MM.1S (cell line): Measurements from ENCODE around the gene ALDH1A2.

Source experiments
- DNase-seq: peaks from one replicate; pipeline ENCODE4 v3.0.0-alpha.2; 2015
- H2AFZ ChIP-seq: fragments of 300-600 bp; sonication (generic); 2 replicates; pipeline ENCODE4 v1.6.0; 2016; ENCODE audit warnings: antibody characterized with exemption, low read length
- H3F3A ChIP-seq: fragments of 300-600 bp; sonication (generic); 2 replicates; pipeline ENCODE4 v1.6.1; 2016; ENCODE audit warnings: mild to moderate bottlenecking, antibody characterized with exemption, low read length, moderate library complexity, mixed read lengths; ENCODE audit not compliant: insufficient read depth
- H3K27ac ChIP-seq: fragments of 300-600 bp; sonication (generic); 2 replicates; pipeline ENCODE4 v1.5.1; 2016; ENCODE audit warnings: mild to moderate bottlenecking, low read length
- H3K27me3 ChIP-seq: fragments of 300-600 bp; sonication (generic); replicated peaks from 2 replicates; pipeline ENCODE4 v1.6.0; 2016; ENCODE audit warnings: low read length; ENCODE audit not compliant: insufficient read depth
- H3K36me3 ChIP-seq: fragments of 300-600 bp; sonication (generic); replicated peaks from 2 replicates; pipeline ENCODE4 v1.6.1; 2016; ENCODE audit warnings: mild to moderate bottlenecking, low read length, mixed read lengths; ENCODE audit not compliant: insufficient read depth
- H3K4me1 ChIP-seq: fragments of 300-600 bp; sonication (generic); 2 replicates; pipeline ENCODE4 v1.6.1; 2016; ENCODE audit warnings: low read length, mixed read lengths
- H3K4me2 ChIP-seq: fragments of 300-600 bp; sonication (generic); 2 replicates; pipeline ENCODE4 v1.6.0; 2016; ENCODE audit warnings: low read depth, low read length
- H3K4me3 ChIP-seq: fragments of 300-600 bp; sonication (generic); 2 replicates; pipeline ENCODE4 v1.5.1; 2016; ENCODE audit warnings: low read length, mixed read lengths
- H3K79me2 ChIP-seq: fragments of 300-600 bp; sonication (generic); 2 replicates; pipeline ENCODE4 v1.6.1; 2016; ENCODE audit warnings: mixed run types, low read length, mixed read lengths
- H3K9ac ChIP-seq: fragments of 300-600 bp; sonication (generic); 2 replicates; pipeline ENCODE4 v1.6.1; 2016; ENCODE audit warnings: low read length, mixed read lengths
- H3K9me2 ChIP-seq: fragments of 300-600 bp; sonication (generic); replicated peaks from 2 replicates; pipeline ENCODE4 v1.6.1; 2016; ENCODE audit warnings: mild to moderate bottlenecking, low read length, mixed read lengths; ENCODE audit not compliant: insufficient read depth
- H3K9me3 ChIP-seq: fragments of 300-600 bp; sonication (generic); replicated peaks from 2 replicates; pipeline ENCODE4 v1.6.1; 2016; ENCODE audit warnings: mild to moderate bottlenecking, low read length, mixed read lengths; ENCODE audit not compliant: insufficient read depth
- H4K20me1 ChIP-seq: fragments of 300-600 bp; sonication (generic); 2 replicates; pipeline ENCODE4 v1.6.1; 2016; ENCODE audit warnings: mild to moderate bottlenecking, low read length, moderate library complexity, mixed read lengths; ENCODE audit not compliant: insufficient read depth
- EZH2 ChIP-seq: fragments of 300-600 bp; sonication (generic); optimal IDR thresholded peaks from 2 replicates; pipeline ENCODE3; 2017; ENCODE audit warnings: low read depth, mild to moderate bottlenecking, antibody characterized with exemption, low read length, mixed read lengths
- EZH2phosphoT487 ChIP-seq: fragments of 300-600 bp; sonication (generic); IDR thresholded peaks from 2 replicates; pipeline ENCODE4 v1.6.1; 2018; ENCODE audit warnings: antibody characterized with exemption, low read length
- TF ChIP-seq, protein P1 (sequence below): fragments of 300-600 bp; sonication (generic); IDR thresholded peaks from 2 replicates; pipeline ENCODE4 v1.5.1; 2016; ENCODE audit warnings: antibody characterized with exemption, low read length, mixed read lengths

Gene ALDH1A2

DNA sequence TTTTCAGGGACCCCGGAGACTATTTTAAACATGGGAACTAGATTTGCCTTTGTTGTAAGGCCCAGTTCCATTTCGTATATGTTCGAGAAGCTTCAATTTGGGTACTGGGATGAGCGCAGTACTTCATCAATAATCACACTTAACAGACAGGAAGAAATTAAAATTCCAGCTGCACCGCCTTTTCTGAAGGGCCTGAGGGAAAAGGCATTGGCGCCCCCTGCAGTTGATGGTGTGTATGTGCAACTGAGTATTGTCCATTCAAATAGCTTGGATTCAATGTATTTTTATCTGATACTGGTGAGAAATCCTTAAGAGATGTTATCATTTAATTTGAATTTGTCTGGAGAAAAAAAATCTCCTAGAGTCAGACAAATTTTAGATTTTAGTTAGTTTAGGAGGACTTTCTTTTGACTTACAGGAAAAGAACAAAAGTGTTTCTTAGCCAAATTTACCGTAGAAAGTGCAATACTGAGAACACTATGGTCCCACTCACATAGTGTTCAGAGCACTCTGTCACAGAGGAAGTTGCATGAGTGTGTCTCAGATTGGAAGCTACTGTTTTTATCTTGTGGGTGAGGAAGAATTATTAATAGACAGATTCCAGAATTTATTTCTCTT, 5.4 kb upstream of the ALDH1A2 start:
- no peak overlapping the region for H2AFZ ChIP-seq
- H3K27me3 ChIP-seq: no peaks in the 10 kb centered on the region
- H4K20me1 ChIP-seq: no peaks in the 10 kb centered on the region

DNA sequence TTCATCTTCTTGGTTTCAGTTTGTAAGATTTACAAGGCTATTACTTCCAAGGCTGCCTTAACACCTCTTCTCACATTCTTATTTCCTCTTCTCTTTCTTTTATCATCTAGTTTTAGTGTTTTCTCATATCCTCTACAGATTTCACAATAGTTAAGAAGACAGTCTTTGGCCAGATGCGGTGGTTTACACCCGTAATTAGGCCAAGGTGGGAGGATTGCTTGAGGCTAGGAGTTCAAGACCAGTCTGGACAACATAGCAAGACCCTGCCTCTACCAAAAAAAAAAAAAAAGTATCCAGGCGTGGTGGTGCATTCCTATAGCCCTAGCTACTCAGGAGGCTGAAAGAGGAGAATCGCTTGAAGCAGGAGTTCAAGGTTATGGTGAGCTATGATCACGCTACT, 3.5 kb upstream of the ALDH1A2 start:
- TF ChIP-seq, protein P1, sequence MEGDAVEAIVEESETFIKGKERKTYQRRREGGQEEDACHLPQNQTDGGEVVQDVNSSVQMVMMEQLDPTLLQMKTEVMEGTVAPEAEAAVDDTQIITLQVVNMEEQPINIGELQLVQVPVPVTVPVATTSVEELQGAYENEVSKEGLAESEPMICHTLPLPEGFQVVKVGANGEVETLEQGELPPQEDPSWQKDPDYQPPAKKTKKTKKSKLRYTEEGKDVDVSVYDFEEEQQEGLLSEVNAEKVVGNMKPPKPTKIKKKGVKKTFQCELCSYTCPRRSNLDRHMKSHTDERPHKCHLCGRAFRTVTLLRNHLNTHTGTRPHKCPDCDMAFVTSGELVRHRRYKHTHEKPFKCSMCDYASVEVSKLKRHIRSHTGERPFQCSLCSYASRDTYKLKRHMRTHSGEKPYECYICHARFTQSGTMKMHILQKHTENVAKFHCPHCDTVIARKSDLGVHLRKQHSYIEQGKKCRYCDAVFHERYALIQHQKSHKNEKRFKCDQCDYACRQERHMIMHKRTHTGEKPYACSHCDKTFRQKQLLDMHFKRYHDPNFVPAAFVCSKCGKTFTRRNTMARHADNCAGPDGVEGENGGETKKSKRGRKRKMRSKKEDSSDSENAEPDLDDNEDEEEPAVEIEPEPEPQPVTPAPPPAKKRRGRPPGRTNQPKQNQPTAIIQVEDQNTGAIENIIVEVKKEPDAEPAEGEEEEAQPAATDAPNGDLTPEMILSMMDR: no peak
- no peak for TF ChIP-seq EZH2
- TF ChIP-seq EZH2phosphoT487: no peak
- Histone ChIP-seq H3K9me2 (no peaks in the 10 kb centered on the region), H3K79me2 (no peaks in the 10 kb centered on the region), H3K4me1 (no peaks in the 10 kb centered on the region), H3K9me3 (no peaks in the 10 kb centered on the region), H3K4me3 (no peak overlapping the region), H2AFZ (no peak overlapping the region), H3F3A (no peaks in the 10 kb centered on the region), H3K27me3 (no peaks in the 10 kb centered on the region), H4K20me1 (no peaks in the 10 kb centered on the region), H3K9ac (no peak overlapping the region), H3K36me3 (no peaks in the 10 kb centered on the region), H3K4me2 (no peak overlapping the region), H3K27ac (no peak overlapping the region)
- DNase-seq: no peak

More for the DNA sequence above, 5.4 kb upstream of the ALDH1A2 start:
- no peaks in the 10 kb centered on the region for H3F3A ChIP-seq
- no peak overlapping the region for H3K4me3 ChIP-seq
- 0 out of 2 replicates have a peak, but pooled peaks cover 3% of the 10 kb centered on the region for H3K4me1 ChIP-seq
- H3K9me2 ChIP-seq: no peaks in the 10 kb centered on the region
- peak; percentile 38 for DNase-seq
- no peak for TF ChIP-seq EZH2phosphoT487
- TF ChIP-seq, protein P1: peak; percentile 93
- no peak for TF ChIP-seq EZH2
- H3K9me3 ChIP-seq: no peaks in the 10 kb centered on the region
- no peak overlapping the region for H3K27ac ChIP-seq
- no peaks in the 10 kb centered on the region for H3K36me3 ChIP-seq
- H3K79me2 ChIP-seq: no peaks in the 10 kb centered on the region
- H3K9ac ChIP-seq: no peak overlapping the region
- H3K4me2 ChIP-seq: no peak overlapping the region

GRCh38 chr15:58066042-58066867, 744 bp upstream of the ALDH1A2 start:
- Histone ChIP-seq H3K4me1 (no peaks in the 10 kb centered on the region), H3K4me3 (peak overlapping the region; percentile 44), H4K20me1 (no peaks in the 10 kb centered on the region), H3K9ac (no peak overlapping the region), H3K36me3 (no peaks in the 10 kb centered on the region), H3K9me3 (no peaks in the 10 kb centered on the region), H3K9me2 (no peaks in the 10 kb centered on the region), H3F3A (no peaks in the 10 kb centered on the region), H3K79me2 (no peaks in the 10 kb centered on the region), H3K27me3 (0 out of 2 replicates have a peak, but pooled peaks cover 5% of the 10 kb centered on the region), H3K4me2 (peak overlapping the region; percentile 83), H2AFZ (peak overlapping the region; percentile 83), H3K27ac (no peak overlapping the region)
- TF ChIP-seq, protein P1: peak; percentile 75
- no peak for TF ChIP-seq EZH2phosphoT487
- no peak for TF ChIP-seq EZH2
- peak; percentile 32 for DNase-seq
